ENCODE results near the gene DAPP1. TPM values are rescaled to one million over a fixed set of nuclear protein-coding genes. Genes with fewer than 3 reads are reported as not detected.

DAPP1 gene
- total and polyA plus RNA-seq, 10 of the 15 experiments (the other 5 are each of a cell fraction or from before 2014, with no cell fraction given): 46.5 to 147 (median 74.2) TPM

DNA sequence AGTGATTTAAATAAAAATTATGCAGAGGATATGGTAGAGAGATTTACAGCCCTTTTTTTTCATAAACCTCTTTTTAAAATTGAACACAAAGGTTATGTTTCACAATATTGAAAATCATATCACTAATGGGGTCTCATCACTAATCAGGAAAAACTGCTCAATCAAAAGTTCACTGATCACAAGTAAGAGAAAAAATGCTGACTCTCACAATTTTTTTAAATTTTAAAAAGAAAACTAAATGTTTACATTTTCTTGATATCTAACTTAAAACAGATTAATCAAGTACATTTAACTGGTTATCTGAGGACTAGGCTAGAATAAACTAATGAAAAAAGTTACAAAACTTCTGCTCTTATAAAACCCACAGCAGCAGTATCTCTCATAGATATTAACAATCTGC lies 69.1 kb downstream of the DAPP1 start:
- Histone ChIP-seq H2AFZ (ENCODE audit: control insufficient read depth, low read depth, low read length) (no peak overlapping the region), H3K4me1 (ENCODE audit: control insufficient read depth, insufficient read depth, low read length) (no peaks in the 10 kb centered on the region), H3K9ac (ENCODE audit: control insufficient read depth, insufficient read depth, low read length) (no peak overlapping the region), H3K4me2 (ENCODE audit: control insufficient read depth, insufficient read depth) (no peak overlapping the region), H4K20me1 (ENCODE audit: control insufficient read depth, insufficient read depth) (no peaks in the 10 kb centered on the region), H3K9me3 (replicated peaks; ENCODE audit: control insufficient read depth, insufficient read depth, low read length) (no peaks in the 10 kb centered on the region), H3K4me3 (no peak overlapping the region), H3K36me3 (ENCODE audit: control insufficient read depth in 2 of 2, insufficient read depth in 2 of 2, low read length in 1 of 2) (peaks cover 0 to 9% of the 10 kb centered on the region in 2 experiments; a peak in 3 of 4 replicates), H3K27me3 (replicated peaks in 1 of 2; ENCODE audit: control insufficient read depth in 2 of 2, insufficient read depth in 2 of 2, low read length in 1 of 2) (no peaks in the 10 kb centered on the region), H3K79me2 (ENCODE audit: control insufficient read depth, insufficient read depth, low read length) (peaks cover 7% of the 10 kb centered on the region; the same call in 1 of the 2 replicates), H3K27ac (ENCODE audit: control insufficient read depth, insufficient read depth) (no peak overlapping the region)
- ChIA-PET RAD21 (ENCODE audit: unreplicated experiment) (interaction anchor here (1.0 to 3.9 kb wide), 6 partner anchors 58 to 76 kb away, joined by 5 to 98 read pairs (median 7); partner anchors contain the start of gene DAPP1), POLR2A (interaction anchor here (0.7 to 1.1 kb wide), 2 partner anchors 19 to 50 kb away, joined by 3 read pairs; no protein-coding TSS in a partner anchor), SMC1A (ENCODE audit: uncharacterized antibody, unreplicated experiment) (interaction anchor here (1.0 to 4.4 kb wide), 13 partner anchors 26 to 322 kb away, joined by 3 to 75 read pairs (median 4); partner anchors contain the start of genes DAPP1 and TRMT10A), CTCF (interaction anchor here (0.6 to 3.1 kb wide), 17 partner anchors 9 to 782 kb away, joined by 3 to 167 read pairs (median 6); partner anchors contain the start of genes DAPP1, DNAJB14, LAMTOR3 and TRMT10A)
- BruUV-seq (replicated peaks): no TSS peak
- FAIRE-seq (no peak), DNase-seq (ENCODE audit: low read depth, low spot score) (no peak), ATAC-seq (no peak)
- intact Hi-C loops (cut with micrococcal nuclease; ENCODE audit: unreplicated experiment) (loop anchor here (1.0 to 10.0 kb wide), 4 partner anchors 74 to 322 kb away; no protein-coding TSS in a partner anchor), in situ Hi-C loops (cut with MboI) (no loop called here)
- no peak for TF ChIP-seq JUND (IDR thresholded peaks at IDR 0.05; ENCODE audit: low read depth, low read length)
- no peak for TF ChIP-seq FOS (IDR thresholded peaks at IDR 0.05; ENCODE audit: borderline replicate concordance, extremely low read depth, insufficient read length)
- no peak for TF ChIP-seq ZNF592 (IDR thresholded peaks at IDR 0.05)
- TF ChIP-seq WRNIP1 (IDR thresholded peaks at IDR 0.05; ENCODE audit: borderline replicate concordance, low read depth, low read length): no peak
- TF ChIP-seq EED (IDR thresholded peaks at IDR 0.05; ENCODE audit: low read depth): no peak
